Activated CD4-positive, alpha-beta T cell treated with anti-CD3 and anti-CD28 coated beads, Interleukin-2, amount 10 ng/mL, durations not matched to agents 7 days and 5 days (primary cell): ENCODE measurements around the gene SLC25A51. TPM values are rescaled to one million over a fixed set of nuclear protein-coding genes. Genes with fewer than 3 reads are reported as not detected.
"Not testable (repeated sequence)": the region's sequence is repeated elsewhere in the genome, so short reads cannot be mapped to it uniquely, and the experiment has no call there.

Experiments
- CTCF ChIA-PET: fragments of 350-600 bp; sonication (Branson Sonifier 250); formaldehyde crosslinking; loops from one replicate; lab custom pipeline; 2021; ENCODE audit warnings: antibody characterized with exemption; lab: Charles Lee
- POLR2A ChIA-PET: fragments of 350-600 bp; sonication (Branson Sonifier 250); formaldehyde crosslinking; loops from one replicate; lab custom pipeline; 2021; ENCODE audit warnings: antibody characterized with exemption; lab: Charles Lee
- DNase-seq: peaks from one replicate; pipeline ENCODE4 v3.0.0-alpha.2; 2020
- H3K27ac Mint-ChIP-seq: one replicate; pipeline ENCODE4 v1.8.0; 2021; ENCODE audit warnings: mild to moderate bottlenecking, moderate library complexity, mixed read lengths
- H3K27me3 Mint-ChIP-seq: one replicate; pipeline ENCODE4 v1.8.0; 2021; ENCODE audit warnings: mixed read lengths
- H3K36me3 Mint-ChIP-seq: one replicate; pipeline ENCODE4 v1.8.0; 2021; ENCODE audit warnings: low read depth, mixed read lengths
- H3K4me1 Mint-ChIP-seq: one replicate; pipeline ENCODE4 v1.8.0; 2021; ENCODE audit warnings: mixed read lengths
- H3K4me3 Mint-ChIP-seq: one replicate; pipeline ENCODE4 v1.8.0; 2021; ENCODE audit warnings: mild to moderate bottlenecking, moderate library complexity, mixed read lengths
- H3K9me3 Mint-ChIP-seq: one replicate; pipeline ENCODE4 v1.8.0; 2021; ENCODE audit warnings: mixed read lengths
- total RNA-seq, 2 experiments: library from RNA; stranded (reverse); gene quantifications; one replicate each; pipeline ENCODE4 v1.2.3, GENCODE V29; 2021

The SLC25A51 gene
- total RNA-seq, 2 experiments from 2014 or later = 30.5 to 36.8 TPM

DNA sequence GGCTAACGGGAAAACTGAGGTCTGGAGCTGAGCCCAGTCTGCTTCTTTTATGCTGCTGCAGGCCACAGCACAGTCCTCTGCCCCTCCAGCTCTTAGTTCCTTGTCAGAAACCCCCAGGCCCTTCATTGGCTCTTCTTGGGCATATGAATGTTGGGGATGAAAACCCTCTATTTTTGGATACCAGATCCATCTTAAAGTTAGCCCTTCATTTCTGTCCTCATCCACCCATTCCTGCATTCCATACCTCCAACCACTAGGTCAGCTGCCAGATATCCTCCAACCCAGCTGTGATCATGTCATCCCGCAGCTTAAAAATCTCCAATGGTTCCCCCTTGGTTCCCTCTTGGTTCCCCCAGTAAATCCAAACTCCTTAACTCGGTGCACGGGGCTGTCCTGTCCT lies 1.8 kb upstream of the SLC25A51 start:
- Mint-ChIP-seq H3K36me3 (peaks cover under 1% of the 10 kb centered on the region), H3K27me3 (peaks cover 2% of the 10 kb centered on the region), H3K4me3 (no peak overlapping the region), H3K4me1 (peaks cover 22% of the 10 kb centered on the region), H3K9me3 (no peaks in the 10 kb centered on the region), H3K27ac (peak overlapping the region; percentile 63)
- DNase-seq = no peak
- ChIA-PET CTCF (no interaction called here), POLR2A (interaction anchor here (0.7 kb wide), 1 partner anchor 433 kb away, joined by 4 read pairs; no protein-coding TSS in a partner anchor)

DNA sequence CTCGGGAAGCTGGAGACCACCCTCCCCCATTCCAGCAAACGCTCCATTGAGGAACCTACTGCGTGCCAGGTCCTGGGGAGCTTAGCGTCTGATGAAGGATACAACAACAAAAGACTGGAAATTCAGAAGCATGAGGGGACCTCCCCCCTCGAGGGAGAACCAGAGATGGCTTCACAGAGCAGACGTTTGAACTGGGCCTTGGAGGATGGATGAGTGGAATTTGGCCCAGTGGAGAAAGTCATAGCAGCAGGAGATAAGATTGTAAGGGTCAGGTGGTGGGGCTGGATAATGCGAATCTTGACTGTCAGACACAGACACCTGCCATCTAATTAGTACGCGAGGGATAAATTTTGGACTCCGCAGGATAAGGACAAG lies 1.2 kb upstream of the SLC25A51 start:
- CTCF ChIA-PET = interaction anchor here (1.1 to 1.3 kb wide), 2 partner anchors 9 to 164 kb away, joined by 3 to 7 read pairs; partner anchors contain the start of gene SHB
- peaks cover 24% of the 10 kb centered on the region for H3K4me1 Mint-ChIP-seq
- H3K9me3 Mint-ChIP-seq = no peaks in the 10 kb centered on the region
- no peak for DNase-seq
- H3K4me3 Mint-ChIP-seq = peak overlapping the region; percentile 89
- POLR2A ChIA-PET = interaction anchor here (0.7 kb wide), 1 partner anchor 433 kb away, joined by 4 read pairs; no protein-coding TSS in a partner anchor
- peaks cover 3% of the 10 kb centered on the region for H3K36me3 Mint-ChIP-seq
- H3K27ac Mint-ChIP-seq = no peak overlapping the region
- peaks cover 2% of the 10 kb centered on the region for H3K27me3 Mint-ChIP-seq

DNA sequence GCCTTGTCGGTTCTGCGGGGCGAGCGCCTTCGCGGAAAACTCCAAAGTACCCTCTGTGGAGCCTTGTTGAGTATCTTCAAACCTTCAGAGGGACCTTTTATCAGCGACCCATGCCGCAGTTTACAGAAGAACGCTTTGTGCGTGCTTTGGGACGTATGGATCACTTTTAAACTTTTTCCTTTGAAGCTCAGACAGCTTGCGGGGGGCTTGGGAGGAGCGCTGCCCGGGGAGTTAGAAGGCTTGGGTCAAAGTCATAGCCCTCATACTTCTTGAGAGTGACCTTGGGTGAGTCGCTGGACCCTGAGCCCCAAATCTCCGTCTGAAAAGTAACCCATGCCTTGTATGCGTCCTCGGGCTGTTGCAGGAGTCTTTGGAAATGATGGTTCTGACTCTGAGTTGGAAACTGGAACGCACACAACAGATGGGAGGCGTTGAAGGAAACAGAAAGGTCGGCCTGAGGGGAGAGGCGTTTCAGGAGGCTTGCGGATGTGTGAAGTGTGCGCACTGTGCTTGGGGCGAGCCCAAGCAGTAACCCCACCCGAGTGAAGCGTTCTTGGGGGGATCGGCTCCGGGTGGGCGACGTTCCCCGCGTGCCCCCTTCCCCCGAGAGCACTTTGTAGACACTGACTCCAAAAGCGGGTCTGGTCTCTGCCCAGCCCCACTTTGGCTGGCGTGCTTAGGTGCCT lies 661 bp upstream of the SLC25A51 start:
- ChIA-PET POLR2A (no interaction called here), CTCF (interaction anchor here (0.6 to 1.3 kb wide), 3 partner anchors 9 to 164 kb away, joined by 3 to 7 read pairs (median 3); partner anchors contain the start of gene SHB)
- peaks cover 2% of the 10 kb centered on the region for H3K27me3 Mint-ChIP-seq
- peak overlapping the region; percentile 94 for H3K27ac Mint-ChIP-seq
- DNase-seq = peak; percentile 17
- peaks cover 24% of the 10 kb centered on the region for H3K4me1 Mint-ChIP-seq
- no peaks in the 10 kb centered on the region for H3K9me3 Mint-ChIP-seq
- peak overlapping the region; percentile 89 for H3K4me3 Mint-ChIP-seq
- peaks cover 4% of the 10 kb centered on the region for H3K36me3 Mint-ChIP-seq

DNA sequence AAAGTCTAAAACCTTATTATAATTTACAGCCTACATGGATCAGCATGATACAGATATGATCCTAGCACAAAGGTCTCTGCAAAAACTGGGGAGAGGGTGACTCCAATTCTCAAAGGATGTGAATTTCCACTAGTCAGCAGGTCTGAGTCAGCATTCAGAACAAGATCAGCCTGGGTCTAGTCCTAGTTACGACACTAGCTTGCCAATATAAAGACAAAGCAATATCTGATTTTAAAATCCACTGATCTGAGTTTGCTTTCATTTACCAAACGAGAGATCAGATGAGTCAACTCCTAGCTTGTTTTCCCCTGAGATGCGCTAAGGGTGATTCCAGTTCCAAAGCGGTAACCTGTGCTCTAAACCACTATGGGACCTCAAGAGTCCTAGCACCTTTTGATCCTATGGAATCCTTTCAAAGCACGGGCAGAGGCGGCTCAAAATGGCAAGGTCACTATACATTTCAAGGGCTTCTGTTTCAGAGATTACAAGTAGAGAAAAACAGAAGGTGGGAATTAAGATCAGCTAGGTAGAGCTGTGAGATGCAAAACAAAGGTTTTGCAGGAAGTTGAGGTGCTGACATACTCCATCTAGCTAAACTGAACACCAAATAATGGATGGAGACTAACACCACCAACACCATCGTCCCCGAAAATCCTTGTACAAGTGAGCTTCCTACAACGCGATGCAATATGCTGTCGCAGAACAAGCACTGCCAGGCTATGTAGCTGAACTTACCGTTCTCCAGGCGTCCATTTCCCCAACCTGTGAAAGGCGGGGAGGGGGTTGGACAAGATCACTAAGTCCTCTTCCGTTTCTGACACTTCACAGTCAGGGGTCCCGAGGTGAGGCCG lies 906 bp downstream of the SLC25A51 start:
- POLR2A ChIA-PET = no interaction called here
- peaks cover 22% of the 10 kb centered on the region for H3K4me1 Mint-ChIP-seq

DNA sequence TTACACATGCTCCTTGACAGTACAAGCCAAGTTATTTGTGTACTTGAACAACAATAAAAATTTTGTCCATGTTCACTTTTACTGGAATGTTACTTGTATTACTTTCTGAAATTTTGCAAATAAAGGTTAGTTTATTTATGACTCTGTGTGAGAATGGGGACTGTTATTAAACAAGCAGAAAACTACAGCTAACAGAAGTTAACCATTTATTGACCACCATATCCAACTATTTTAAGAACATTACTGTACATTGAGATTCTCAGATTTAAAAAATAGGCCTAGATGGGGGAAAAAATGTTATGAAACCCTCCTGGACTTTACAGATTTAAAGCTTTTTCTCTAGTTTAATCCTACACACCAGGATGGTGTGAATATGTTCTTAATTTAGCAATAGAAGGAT lies 1.8 kb downstream of the SLC25A51 start:
- POLR2A ChIA-PET = no interaction called here
- CTCF ChIA-PET = interaction anchor here (1.2 kb wide), 1 partner anchor 11 kb away, joined by 5 read pairs; no protein-coding TSS in a partner anchor
- H3K4me3 Mint-ChIP-seq = peak overlapping the region; percentile 89
- peaks cover 17% of the 10 kb centered on the region for H3K36me3 Mint-ChIP-seq
- peaks cover 25% of the 10 kb centered on the region for H3K4me1 Mint-ChIP-seq
- no peaks in the 10 kb centered on the region for H3K9me3 Mint-ChIP-seq
- peaks cover 2% of the 10 kb centered on the region for H3K27me3 Mint-ChIP-seq
- no peak overlapping the region for H3K27ac Mint-ChIP-seq
- no peak for DNase-seq

More for the DNA sequence above, 906 bp downstream of the SLC25A51 start:
- DNase-seq = no peak
- H3K27me3 Mint-ChIP-seq = peaks cover 2% of the 10 kb centered on the region
- peaks cover 13% of the 10 kb centered on the region for H3K36me3 Mint-ChIP-seq
- no peaks in the 10 kb centered on the region for H3K9me3 Mint-ChIP-seq
- CTCF ChIA-PET = interaction anchor here (1.2 to 1.3 kb wide), 2 partner anchors 10 to 185 kb away, joined by 5 to 6 read pairs; no protein-coding TSS in a partner anchor
- H3K27ac Mint-ChIP-seq = peak overlapping the region; percentile 94
- H3K4me3 Mint-ChIP-seq = peak overlapping the region; percentile 89

DNA sequence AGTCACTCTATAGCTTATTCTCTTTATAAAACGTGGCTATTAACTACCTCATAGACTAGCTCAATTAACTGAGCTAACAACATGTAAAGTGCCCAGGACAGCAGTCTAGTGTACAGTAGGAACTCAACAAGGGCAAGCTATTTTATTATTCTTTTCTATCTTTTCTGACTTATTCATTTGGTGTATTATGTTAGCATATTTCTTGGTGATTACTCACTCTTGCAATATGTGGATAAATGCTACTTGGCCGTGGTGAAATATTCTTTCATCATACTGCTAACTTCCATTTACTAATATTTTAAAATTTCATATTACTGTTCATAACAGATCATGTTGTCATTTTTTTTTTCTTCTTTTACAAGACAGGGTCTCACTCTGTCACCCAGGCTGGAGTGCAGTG lies 4.9 kb downstream of the SLC25A51 start:
- Mint-ChIP-seq H3K9me3 (no peaks in the 10 kb centered on the region), H3K36me3 (peaks cover 33% of the 10 kb centered on the region), H3K4me3 (no peak overlapping the region), H3K27me3 (no peaks in the 10 kb centered on the region), H3K4me1 (peaks cover 19% of the 10 kb centered on the region), H3K27ac (no peak overlapping the region)
- ChIA-PET POLR2A (no interaction called here), CTCF (interaction anchor here (1.6 to 2.1 kb wide), 2 partner anchors 14 to 40 kb away, joined by 3 to 7 read pairs; no protein-coding TSS in a partner anchor)
- no peak for DNase-seq

DNA sequence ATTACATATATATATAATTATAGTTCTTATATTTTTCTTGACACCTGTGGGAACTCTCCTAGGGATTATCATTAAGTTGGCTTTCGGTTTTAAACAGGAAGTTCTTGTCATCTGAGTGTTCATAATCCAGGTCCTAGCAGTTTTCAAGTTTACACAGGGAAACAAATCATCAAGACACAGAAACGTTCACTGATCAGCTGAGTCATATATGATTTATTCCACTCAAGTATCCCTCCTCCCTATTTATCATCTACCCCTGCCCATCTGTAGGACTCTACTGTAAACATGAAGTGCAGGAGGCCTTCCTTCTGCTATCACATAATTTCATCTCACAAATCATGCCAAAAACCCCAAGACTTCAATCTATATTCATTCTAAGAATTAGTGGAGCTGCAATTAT lies 6.3 kb downstream of the SLC25A51 start:
- no peaks in the 10 kb centered on the region for H3K9me3 Mint-ChIP-seq
- ChIA-PET CTCF (interaction anchor here (1.4 to 2.1 kb wide), 2 partner anchors 9 to 16 kb away, joined by 3 to 7 read pairs; no protein-coding TSS in a partner anchor), POLR2A (no interaction called here)
- no peaks in the 10 kb centered on the region for H3K27me3 Mint-ChIP-seq
- peaks cover 43% of the 10 kb centered on the region for H3K36me3 Mint-ChIP-seq
- H3K4me3 Mint-ChIP-seq = no peak overlapping the region
- no peak overlapping the region for H3K27ac Mint-ChIP-seq
- H3K4me1 Mint-ChIP-seq = peaks cover 15% of the 10 kb centered on the region
- no peak for DNase-seq

DNA sequence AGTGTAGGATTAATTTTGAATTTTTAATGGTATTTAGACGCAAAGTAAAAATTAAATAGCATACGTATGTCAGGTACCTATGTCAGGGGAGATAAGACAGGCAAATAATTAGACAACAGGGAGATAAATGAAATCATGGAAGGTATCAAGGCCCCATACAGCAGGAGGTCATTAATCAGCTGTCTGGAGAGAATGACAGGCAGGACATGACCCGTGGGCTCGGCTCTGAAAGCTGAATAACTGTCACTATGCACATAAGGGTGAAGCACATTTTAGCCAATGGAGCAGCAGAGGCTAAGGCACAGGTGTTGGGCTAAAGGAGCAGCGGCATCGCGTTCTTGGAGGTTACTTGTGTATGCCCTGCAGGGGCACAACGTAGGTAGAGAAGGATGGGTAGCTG lies 11.9 kb downstream of the SLC25A51 start:
- Mint-ChIP-seq H3K27ac (no peak overlapping the region), H3K9me3 (no peaks in the 10 kb centered on the region), H3K27me3 (no peaks in the 10 kb centered on the region), H3K4me1 (no peaks in the 10 kb centered on the region), H3K36me3 (peaks cover 61% of the 10 kb centered on the region), H3K4me3 (no peak overlapping the region)
- CTCF ChIA-PET = no interaction called here
- DNase-seq = no peak
- POLR2A ChIA-PET = no interaction called here

DNA sequence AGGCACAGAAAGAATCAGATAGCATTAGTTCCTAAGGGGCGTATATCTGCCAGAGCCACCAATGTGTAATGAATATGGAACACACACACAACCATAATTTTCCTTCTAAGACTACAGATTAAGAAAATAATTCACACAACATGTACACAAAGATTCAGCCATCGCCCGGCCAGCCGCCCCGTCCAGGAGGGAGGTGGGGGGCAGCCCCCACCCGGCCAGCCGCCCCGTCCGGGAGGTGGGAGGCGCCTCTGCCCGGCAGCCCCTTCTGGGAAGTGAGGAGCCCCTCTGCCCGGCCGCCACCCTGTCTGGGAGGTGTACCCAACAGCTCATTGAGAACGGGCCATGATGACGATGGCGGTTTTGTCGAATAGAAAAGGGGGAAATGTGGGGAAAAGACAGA lies 12.9 kb downstream of the SLC25A51 start:
- H3K27ac Mint-ChIP-seq, H3K27me3 Mint-ChIP-seq, DNase-seq, CTCF ChIA-PET, H3K9me3 Mint-ChIP-seq, H3K4me1 Mint-ChIP-seq, POLR2A ChIA-PET, H3K4me3 Mint-ChIP-seq: not testable (repeated sequence)
- peaks cover 58% of the 10 kb centered on the region for H3K36me3 Mint-ChIP-seq

DNA sequence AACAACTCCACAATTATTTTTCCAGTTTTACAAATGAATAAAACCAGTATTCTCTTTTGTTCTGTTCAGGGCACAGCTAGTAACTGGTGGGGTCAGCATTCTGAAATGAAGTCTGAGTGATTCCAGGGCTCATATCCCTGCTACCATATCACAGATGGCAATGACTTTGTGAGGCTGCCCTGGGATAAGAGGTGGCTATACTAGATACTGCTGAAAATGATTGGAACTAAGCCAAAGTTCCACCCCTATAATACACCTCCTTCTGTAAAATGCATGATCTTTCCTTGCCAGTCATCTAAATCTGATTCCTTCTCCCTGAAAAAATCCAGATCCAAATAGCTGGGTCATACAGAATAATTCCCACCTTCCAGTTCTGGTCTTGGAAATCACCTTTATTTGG lies 14.4 kb downstream of the SLC25A51 start:
- Mint-ChIP-seq H3K36me3 (peaks cover 58% of the 10 kb centered on the region), H3K27ac (no peak overlapping the region), H3K27me3 (no peaks in the 10 kb centered on the region), H3K4me3 (no peak overlapping the region), H3K9me3 (no peaks in the 10 kb centered on the region), H3K4me1 (peaks cover 6% of the 10 kb centered on the region)
- no peak for DNase-seq
- POLR2A ChIA-PET = no interaction called here
- CTCF ChIA-PET = no interaction called here

DNA sequence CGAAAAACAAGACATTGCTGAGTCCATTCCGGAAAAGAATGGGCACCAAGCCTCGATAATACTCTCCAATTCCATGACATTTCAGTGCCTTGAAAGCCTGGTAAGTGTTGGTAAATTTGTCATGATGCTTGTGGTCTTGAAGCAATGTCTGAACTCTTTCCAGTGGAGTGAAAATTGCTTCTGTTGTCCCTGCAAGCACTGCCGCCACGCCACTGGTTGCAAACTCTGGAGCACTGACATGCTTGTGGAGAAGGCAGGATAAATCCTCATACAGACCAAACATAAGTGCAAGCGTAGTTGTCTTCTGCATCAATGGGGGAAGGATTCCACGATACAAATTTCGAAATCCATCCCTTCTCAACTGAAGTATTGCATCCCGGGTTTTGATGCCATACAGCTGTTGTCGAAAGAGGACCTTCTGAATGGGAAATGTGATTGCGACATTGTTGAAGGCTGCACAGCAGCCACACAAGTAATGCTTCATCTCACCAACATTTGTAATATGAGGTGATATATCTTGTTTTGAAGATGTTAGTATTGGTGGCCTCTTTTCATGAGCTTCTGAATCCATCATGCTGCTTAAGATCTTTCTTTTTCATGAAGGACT lies 15.8 kb downstream of the SLC25A51 start:
- CTCF ChIA-PET = interaction anchor here (1.0 kb wide), 1 partner anchor 9 kb away, joined by 3 read pairs; no protein-coding TSS in a partner anchor
- POLR2A ChIA-PET, H3K9me3 Mint-ChIP-seq, H3K27ac Mint-ChIP-seq, H3K4me3 Mint-ChIP-seq, H3K27me3 Mint-ChIP-seq, H3K4me1 Mint-ChIP-seq, DNase-seq: not testable (repeated sequence)
- H3K36me3 Mint-ChIP-seq = peaks cover 48% of the 10 kb centered on the region

DNA sequence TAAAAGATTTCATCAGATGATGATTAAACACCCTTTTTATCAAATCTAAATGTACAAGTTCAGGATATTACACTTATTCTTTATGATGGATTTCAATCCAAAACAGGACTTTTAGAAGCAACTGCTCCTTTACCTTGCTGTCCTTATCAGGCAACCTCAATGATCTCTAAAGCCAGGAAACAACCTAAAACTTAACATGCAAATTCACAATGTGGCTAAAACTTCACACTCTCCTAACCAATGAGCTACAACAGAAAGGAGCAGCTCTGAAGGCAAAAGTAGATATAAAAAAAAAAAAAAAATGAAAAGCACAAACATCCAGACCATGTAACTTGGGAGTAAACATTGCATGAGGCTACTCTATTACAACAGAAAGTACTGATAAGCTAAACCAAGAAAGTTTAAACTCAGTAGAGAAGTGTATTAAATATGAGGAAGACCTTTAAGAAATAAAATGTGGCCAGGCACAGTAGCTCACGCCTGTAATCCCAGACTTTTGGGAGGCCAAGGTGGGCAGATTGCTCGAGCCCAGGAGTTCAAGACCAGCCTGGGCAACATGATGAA lies 22.9 kb downstream of the SLC25A51 start:
- no peaks in the 10 kb centered on the region for H3K27me3 Mint-ChIP-seq
- DNase-seq = no peak
- H3K9me3 Mint-ChIP-seq = peaks cover 5% of the 10 kb centered on the region
- peak overlapping the region; percentile 25 for H3K27ac Mint-ChIP-seq
- CTCF ChIA-PET = no interaction called here
- POLR2A ChIA-PET = no interaction called here
- H3K36me3 Mint-ChIP-seq = peaks cover 29% of the 10 kb centered on the region
- H3K4me3 Mint-ChIP-seq = no peak overlapping the region
- H3K4me1 Mint-ChIP-seq = peaks cover 8% of the 10 kb centered on the region
